HG02610 (cell line): ENCODE results near the gene ETS1.

ENCODE experiments used
- ATAC-seq: cut with Tn5 transposase; IDR thresholded peaks from one replicate; pipeline ENCODE4 v1.9.1; 2021; ENCODE audit warnings: mild to moderate bottlenecking, moderate library complexity; ENCODE audit not compliant: unreplicated experiment

Gene ETS1

DNA sequence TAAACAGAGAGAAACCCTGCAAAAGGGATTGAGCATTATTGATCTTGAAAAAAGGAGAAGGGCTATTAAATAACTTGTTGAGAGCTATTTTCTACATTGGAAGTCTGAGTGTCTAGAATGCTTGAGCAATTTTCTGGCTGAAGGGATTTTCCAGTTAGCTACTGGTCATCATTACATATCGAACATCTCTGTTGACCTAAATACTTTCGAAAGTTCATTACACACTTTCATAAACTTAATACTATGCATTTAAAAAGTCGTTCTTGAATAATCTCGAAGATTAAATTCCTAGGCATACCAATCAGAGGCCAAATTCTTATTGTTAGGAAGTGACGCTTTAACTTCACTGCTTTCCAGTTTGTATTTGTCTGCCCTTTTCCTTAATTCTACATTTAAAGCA lies 13.7 kb downstream of the ETS1 start:
- no peak for ATAC-seq

GRCh38 chr11:128572965-128573364 lies 14.4 kb downstream of the ETS1 start:
- ATAC-seq, result no peak

GRCh38 chr11:128570632-128571031 lies 16.7 kb downstream of the ETS1 start:
- no peak for ATAC-seq

GRCh38 chr11:128569291-128569690 lies 18.1 kb downstream of the ETS1 start:
- no peak for ATAC-seq

DNA sequence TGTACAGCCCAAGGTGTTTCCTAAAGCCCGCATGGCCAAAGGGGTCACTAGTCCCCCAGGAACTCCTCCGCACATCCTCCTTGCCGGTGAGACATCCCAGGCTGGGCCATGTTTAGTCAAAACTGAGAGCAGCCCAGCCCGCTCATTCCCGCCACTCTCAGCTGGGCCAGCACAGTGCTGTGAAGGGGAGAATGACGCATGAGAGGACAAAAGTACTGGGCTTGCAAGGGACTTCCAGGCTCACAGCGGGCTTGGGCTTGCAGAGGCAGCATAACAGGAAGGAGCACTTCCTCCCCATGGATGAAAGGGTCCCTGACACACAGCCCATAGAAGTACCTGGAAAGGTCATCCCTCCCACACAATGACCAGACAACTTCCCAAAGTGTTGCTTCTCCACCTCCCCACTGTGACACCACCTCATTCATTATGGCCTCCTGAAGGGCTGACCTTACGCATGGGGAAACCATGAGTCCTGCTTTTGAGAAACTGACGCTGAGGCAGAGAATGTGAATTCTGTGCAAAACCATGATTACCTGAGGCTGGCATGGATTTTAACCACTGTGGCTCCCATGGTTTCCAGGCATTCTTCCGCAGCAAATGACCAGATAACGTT lies 19.1 kb downstream of the ETS1 start:
- ATAC-seq, result no peak

DNA sequence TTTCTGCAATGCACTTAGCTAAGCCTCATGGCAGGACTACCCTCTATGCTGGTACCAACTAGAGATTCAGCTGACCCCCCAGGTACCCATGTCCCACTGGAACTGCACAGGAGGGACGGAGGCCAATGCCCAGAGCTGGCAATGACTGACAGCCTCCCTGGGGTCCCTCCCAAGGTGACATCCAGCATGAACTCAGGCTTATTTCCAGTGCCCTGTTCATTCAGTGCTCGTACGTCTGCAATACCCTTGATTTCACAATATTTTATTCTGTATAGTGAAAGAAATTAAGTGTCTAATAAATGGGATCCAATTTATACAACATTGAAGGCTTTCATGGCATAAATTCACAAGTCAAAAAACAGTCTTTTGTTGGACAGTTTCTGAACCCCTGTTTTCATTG lies 20.2 kb downstream of the ETS1 start:
- ATAC-seq, result no peak

DNA sequence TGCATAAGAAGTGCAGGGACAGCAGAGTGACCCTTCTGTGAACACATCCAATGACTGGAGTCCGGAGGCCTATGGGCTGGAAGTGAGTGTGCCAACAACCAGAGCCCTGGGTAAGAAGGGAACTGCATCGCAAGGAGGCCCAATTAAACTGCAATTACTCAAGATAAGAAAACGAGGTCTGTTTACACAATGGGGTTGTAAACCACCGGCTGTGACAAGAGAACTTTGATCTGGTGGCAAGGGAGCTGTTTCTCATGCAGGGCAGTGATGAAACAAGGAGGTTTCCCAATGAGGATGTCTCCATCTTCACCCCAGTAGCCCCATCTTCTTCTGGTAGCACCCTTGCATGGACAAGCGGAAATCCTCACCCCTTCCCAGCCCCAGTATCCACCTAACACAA lies 21.5 kb downstream of the ETS1 start:
- no peak for ATAC-seq

GRCh38 chr11:128564642-128565245 lies 22.6 kb downstream of the ETS1 start:
- ATAC-seq, result peak; percentile 42

DNA sequence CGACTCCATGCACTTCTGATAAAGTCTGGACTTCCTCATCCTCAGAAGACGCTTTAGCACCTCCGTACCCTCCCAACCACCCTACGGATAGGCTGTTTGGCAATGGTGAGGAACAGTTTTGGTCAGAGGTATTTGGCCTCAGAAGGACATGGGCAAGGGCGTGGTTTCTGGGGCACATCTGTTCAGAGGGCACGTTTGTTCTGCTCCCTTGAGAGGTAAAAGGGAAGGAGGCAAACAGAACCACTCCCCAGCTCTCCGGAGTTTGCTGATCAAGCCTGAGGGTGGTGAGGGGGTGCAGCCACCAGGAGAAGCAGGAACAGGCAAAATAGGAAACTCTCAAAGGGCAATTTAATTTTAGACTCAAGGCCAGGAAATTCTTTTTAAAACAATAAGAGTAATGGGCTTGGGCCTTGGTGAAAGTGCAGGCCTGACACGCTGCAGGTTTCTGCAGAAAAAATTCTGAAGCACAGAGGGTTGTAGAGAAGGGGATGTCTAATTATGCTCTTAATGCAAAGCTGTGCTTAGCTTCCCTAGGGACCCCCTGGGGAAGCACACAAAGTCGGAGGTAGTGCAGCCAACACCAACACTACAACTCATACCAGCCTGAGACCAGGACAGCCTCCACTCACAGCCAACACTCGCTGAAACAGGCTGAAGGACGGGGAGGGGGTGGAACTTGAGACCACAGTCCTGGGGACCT lies 23.3 kb downstream of the ETS1 start:
- peak; percentile 52 for ATAC-seq

GRCh38 chr11:128563308-128563707 lies 24.1 kb downstream of the ETS1 start:
- ATAC-seq, result no peak

DNA sequence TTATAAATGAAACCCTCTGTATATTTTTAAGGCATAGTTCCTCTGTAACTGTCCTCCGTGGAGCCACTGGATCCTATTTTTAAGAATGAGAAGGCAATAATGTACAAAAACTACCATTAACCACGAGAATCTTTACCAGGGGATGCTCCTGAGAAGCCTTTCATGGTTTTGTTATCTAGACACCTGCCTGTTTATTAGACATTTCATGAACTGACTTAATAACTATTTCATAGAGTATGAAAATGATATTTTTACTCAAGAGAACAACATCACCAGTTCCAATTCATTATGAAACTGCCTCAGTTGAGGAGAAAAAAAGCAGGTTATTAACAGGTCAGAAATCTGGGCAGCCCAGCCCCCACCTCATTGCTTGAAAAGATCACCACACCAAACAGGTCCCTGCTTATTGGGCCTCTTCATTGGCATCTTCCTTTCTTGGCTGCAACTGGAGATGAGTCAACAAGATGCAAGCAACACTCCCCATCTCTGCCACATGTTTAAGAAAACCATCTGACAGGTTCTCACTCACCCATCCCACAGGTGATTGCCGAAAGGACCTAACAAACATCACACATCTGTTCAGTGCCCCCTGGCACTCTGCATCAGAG lies 27.8 kb downstream of the ETS1 start:
- no peak for ATAC-seq

GRCh38 chr11:128555606-128556005 lies 31.8 kb downstream of the ETS1 start:
- no peak for ATAC-seq

DNA sequence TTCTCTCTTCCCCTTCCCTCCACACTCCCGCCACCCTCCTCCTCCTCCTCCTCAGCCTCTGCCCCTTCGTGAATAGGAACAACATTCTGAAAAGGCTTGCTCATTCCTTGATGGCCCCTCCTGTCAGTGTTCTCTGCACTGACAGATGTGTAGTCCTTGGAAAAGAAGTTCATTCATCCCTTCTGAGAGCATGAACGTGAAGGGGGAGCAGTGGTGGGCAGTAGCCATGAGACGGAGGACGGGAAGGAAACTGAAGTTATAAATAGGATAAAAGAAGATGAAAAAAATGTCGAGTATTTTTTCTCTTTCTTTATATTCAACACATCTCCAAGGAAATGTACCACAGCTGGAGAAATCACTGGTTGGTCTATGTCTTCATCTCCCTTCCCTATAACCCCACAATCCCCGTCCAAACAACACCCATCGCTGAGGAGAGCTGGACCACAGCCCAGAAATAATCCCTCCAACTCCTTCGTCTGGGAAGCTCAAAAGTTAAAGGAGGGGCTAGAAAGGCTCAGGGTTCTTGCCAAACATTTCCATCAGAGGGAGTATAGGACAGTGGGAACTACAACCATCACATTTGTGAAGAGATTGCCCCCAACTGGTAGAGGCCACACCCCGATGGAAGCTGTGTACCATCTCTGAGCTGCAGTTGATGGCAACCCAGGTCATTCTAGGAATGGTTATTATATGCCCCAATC lies 33.5 kb downstream of the ETS1 start:
- ATAC-seq, result no peak

DNA sequence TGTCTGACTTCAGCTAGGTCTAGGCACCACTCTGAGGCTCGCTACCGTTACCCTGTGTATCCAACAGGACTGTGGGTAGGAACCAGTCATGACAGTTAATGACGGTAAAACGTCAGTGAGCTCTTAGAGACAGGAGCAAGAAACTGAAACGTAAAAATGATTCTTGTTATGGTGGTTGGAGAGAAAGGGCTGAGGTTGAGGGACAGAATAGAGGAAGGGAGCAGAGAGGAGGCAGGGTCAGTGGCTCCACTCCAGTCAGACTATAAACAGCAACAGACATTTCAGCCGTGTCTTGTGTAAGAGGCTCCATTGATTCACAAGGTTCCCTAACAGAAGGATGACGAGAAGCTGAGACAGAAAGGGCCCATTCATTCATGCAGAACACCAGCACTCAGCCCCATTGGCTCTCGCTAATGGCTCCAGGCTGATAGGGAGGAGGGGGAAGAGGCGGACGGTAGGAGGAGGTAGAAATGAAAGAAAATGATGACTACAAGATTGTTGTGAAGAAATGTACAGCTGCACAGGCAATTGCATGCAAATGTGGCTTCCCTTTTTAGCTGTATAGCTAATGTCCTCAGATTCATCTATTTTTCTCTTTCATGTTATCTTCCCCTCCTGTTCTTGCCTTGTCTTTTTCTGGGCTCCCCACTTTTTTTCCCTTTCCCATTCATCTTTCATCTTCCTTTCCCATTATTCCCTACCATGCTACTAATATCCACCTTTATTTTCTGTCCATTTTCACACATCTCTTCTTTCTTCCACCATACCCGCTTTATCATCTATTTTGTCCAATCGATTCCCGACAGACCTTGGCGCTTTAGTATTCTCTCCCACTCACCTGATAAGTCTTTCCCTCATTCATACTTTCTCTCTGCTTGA lies 34.3 kb downstream of the ETS1 start:
- ATAC-seq, result peak; percentile 61

DNA sequence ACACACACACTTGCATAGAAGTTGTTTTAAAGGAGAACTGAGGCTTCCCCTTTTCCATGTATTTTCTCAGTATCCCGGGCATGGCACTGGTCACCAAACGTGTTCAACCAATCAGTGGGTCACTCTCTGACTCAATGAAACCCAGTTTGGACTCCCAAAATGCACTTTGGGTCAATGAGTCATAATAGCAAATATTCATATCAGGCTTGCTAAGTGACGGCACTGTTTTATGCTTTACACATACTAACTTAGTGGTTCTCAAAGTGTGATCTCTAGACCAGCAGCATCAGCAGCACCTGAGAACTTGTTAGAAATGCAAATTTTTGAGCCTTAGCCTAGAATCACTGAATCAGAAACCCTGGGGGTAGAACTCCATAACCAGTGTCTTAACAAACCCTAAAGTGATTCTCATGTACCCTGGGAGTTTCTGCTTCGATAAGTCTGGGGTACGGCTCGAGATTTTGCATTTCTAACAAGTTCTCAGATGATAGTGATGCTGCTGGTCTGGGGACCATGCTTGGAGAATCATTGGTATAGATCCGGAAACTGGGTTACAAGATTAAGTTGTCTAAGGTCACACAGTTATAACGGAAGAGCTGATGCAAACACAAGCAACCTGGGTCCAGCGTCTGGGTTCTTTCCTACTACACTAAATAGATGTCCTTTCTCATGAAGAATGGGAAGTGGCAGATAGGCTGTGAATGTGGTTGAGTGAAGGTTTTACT lies 35.6 kb downstream of the ETS1 start:
- ATAC-seq, result peak; percentile 66

DNA sequence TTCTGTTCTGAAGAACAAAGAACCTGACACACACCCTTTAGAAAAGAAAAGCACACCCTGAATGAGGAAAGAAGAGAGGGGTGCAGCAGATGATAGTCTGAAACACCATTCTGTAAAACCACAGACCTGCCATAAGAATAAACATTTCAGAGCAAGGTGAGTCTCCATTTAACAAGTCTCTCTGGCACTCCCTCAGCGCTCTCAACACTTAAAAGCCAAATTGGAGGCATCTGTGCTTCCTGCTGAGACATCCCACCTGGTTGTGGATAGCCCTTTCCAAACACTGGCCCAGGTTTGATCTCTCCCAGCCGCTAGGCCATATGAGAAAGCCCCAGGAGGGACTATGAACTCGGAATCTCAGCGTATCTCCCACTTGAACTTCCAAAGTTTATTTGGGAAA lies 36.3 kb downstream of the ETS1 start:
- ATAC-seq, result no peak

DNA sequence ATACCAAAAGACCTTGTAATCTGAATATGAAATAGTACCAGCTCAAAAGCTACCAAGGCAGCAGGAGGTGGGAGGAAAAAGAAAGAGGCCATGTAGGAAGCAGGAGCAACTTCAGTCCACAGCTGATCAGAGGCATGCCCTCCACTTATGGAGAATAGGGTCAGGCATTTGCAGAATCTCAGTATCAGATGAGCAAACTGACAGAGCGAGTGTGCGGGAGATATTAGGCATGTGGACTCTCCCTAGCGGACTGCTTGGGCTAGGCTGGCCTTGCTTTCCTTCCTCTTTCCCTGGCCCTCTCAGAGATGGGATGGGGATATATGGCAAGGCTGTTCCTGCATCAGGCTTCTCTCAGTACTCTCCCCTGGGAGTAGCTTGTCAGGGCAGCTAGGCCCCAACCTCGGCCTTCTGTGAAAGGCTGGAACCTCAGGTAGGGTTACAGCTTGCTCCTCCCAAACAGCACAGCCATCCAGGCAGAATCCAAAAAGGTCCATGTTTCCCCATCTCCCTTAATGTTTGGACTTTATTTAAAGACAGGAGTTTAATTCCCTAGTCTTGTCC lies 37.0 kb downstream of the ETS1 start:
- ATAC-seq, result no peak

GRCh38 chr11:128549256-128549944 lies 38.0 kb downstream of the ETS1 start:
- no peak for ATAC-seq
